K562 (cell line): Measurements from ENCODE around the gene GART. TPM values are rescaled to one million over a fixed set of nuclear protein-coding genes. Genes with fewer than 3 reads are reported as not detected.

Source experiments
- CBX2 ChIP-seq: fragments of 200-600 bp; sonication (generic); IDR thresholded peaks from one replicate; pipeline ENCODE4 v1.6.1; 2012; ENCODE audit warnings: mild to moderate bottlenecking, low read length, inconsistent platforms; ENCODE audit not compliant: insufficient read depth, poor library complexity, severe bottlenecking
- CBX3 ChIP-seq, 2 experiments: IDR thresholded peaks; 1 replicate in 1 of 2; 2 replicates in 1 of 2; pipeline ENCODE4 v1.6.1; 2012; ENCODE audit warnings: inconsistent platforms in 2 of 2, low read length in 2 of 2, borderline replicate concordance in 1 of 2, control low read depth in 1 of 2
- E2F4 ChIP-seq: sonication (generic); formaldehyde crosslinking; IDR thresholded peaks from 2 replicates; pipeline ENCODE4 v1.8.0; 2022; ENCODE audit warnings: mild to moderate bottlenecking, low read depth, missing genetic modification reagents
- EWSR1 ChIP-seq: fragments of 450-650 bp; IDR thresholded peaks from 2 replicates; pipeline ENCODE4 v1.6.1; 2018; ENCODE audit warnings: borderline replicate concordance, mild to moderate bottlenecking, low read depth, moderate library complexity; ENCODE audit not compliant: partially characterized antibody
- JUNB ChIP-seq: fragments of 450-650 bp; formaldehyde crosslinking; conservative IDR thresholded peaks from 2 replicates; pipeline ENCODE4 v1.4.0; 2020; ENCODE audit warnings: mild to moderate bottlenecking
- MAFK ChIP-seq: IDR thresholded peaks from 2 replicates; pipeline ENCODE4 v1.6.1; 2011; ENCODE audit warnings: low read length, improper control_type of control experiment
- RREB1 ChIP-seq: fragments of 250-450 bp; sonication (Bioruptor Pico); IDR thresholded peaks from 2 replicates; pipeline ENCODE4 v1.4.0; 2020
- TEAD4 ChIP-seq, 2 experiments: sonication (generic) in 1 of 2; formaldehyde crosslinking in 1 of 2; IDR thresholded peaks; 2 replicates each; pipeline versions ENCODE4 v1.6.1 to v1.8.0; 2012 to 2022; ENCODE audit warnings: borderline replicate concordance in 1 of 2, inconsistent platforms in 1 of 2, low read length in 1 of 2, mild to moderate bottlenecking in 1 of 2, missing genetic modification reagents in 1 of 2
- ZBTB43 ChIP-seq: sonication (generic); formaldehyde crosslinking; IDR thresholded peaks from 2 replicates; pipeline ENCODE4 v1.8.0; 2023; ENCODE audit warnings: mild to moderate bottlenecking, missing genetic modification reagents
- ZMIZ1 ChIP-seq, 2 experiments: fragments of 150-350 bp in 1 of 2; IDR thresholded peaks; 2 replicates each; pipeline ENCODE4 v1.6.1; 2012 to 2016; ENCODE audit warnings: low read depth in 2 of 2, low read length in 2 of 2, mild to moderate bottlenecking in 1 of 2, moderate library complexity in 1 of 2
- ZNF277 ChIP-seq: fragments of 250-450 bp; sonication (Bioruptor Pico); IDR thresholded peaks from 2 replicates; pipeline ENCODE4 v1.8.0; 2022; ENCODE audit warnings: inconsistent platforms, mild to moderate bottlenecking, moderate library complexity, borderline replicate concordance
- polyA plus RNA-seq, 8 experiments: library from polyadenylated mRNA; depleted of rRNA in 4 of 8; stranded (reverse) in 5 of 8; unstranded in 3 of 8; fragments of >200 nt; fragmentation: Nextera tagmentation in 2 of 8; fragmentation: Illumina TruSeq in 1 of 8; extraction: Ambion mirVana in 2 of 8; extraction: Trizol in 1 of 8; gene quantifications; 2 replicates each; pipeline versions ENCODE4 v1.2.1 to v1.2.3, GENCODE V29; 2011 to 2014; ENCODE audit warnings: inconsistent platforms in 1 of 8, missing spikeins in 1 of 8
- total RNA-seq, 7 experiments: library from RNA; depleted of rRNA in 6 of 7; stranded (reverse); fragments of >200 nt in 6 of 7; fragmentation: Illumina TruSeq in 2 of 7; extraction: Trizol in 2 of 7; gene quantifications; 2 replicates each; pipeline versions ENCODE4 v1.2.1 to v1.2.3, GENCODE V29; 2011 to 2021; ENCODE audit warnings: low replicate concordance in 1 of 7

Gene GART
- total and polyA plus RNA-seq, 9 of the 15 experiments (the other 6 are each of a cell fraction or from before 2014, with no cell fraction given): 141 to 429 (median 349) TPM

- TF ChIP-seq RREB1 (CRISPR knock-in tag) (no peak), JUNB (CRISPR knock-in tag) (no peak), ZBTB43 (CRISPR knock-in tag) (no peak), ZMIZ1 (IDR thresholded peaks at IDR 0.05; ENCODE audit: low read depth in 2 of 2, low read length in 2 of 2) (no peak; a peak in 1 of 4 replicates), TEAD4 (IDR thresholded peaks at IDR 0.05; ENCODE audit: low read length) (no peak), TEAD4 (CRISPR knock-in tag; IDR thresholded peaks at IDR 0.05; ENCODE audit: borderline replicate concordance) (no peak), CBX2 (no peak), ZNF277 (no peak), CBX3 (IDR thresholded peaks at IDR 0.05; ENCODE audit: borderline replicate concordance in 1 of 2, low read length in 2 of 2) (0 out of 3 replicates have a peak, but pooled peaks of 1 of the 2 experiments have one; percentile 33), EWSR1 (no peak), E2F4 (CRISPR knock-in tag) (peak; percentile 79; the same call in 1 of the 2 replicates), MAFK (no peak)
Observed at GRCh38 chr21:33491373-33492102, 50.4 kb downstream of the GART start, which contains the start of gene DNAJC28 (continued).
